ENCODE measurements around the gene ATG9A. TPM values are rescaled to one million over a fixed set of nuclear protein-coding genes. Genes with fewer than 3 reads are reported as not detected.

The ATG9A gene
- total RNA-seq, 6 donors from 2014 or later, result 40.9 to 57.7 (median 49.8) TPM

- peak overlapping the region in 1 of 4 donors; percentile 31 for H3K27ac ChIP-seq
- peaks cover 17 to 23% (median 20%) of the 10 kb centered on the region in 4 donors for H3K4me1 ChIP-seq
- H3K9me3 ChIP-seq, result no peaks in the 10 kb centered on the region
- TF ChIP-seq POLR2A (IDR thresholded peaks at IDR 0.05) (no peak), POLR2AphosphoS5 (IDR thresholded peaks at IDR 0.05) (no peak), EP300 (IDR thresholded peaks at IDR 0.05) (no peak), CTCF (IDR thresholded peaks at IDR 0.05) (no peak)
- H3K27me3 ChIP-seq, result no peaks in the 10 kb centered on the region
- DNase-seq (no peak), ATAC-seq (ENCODE audit: low FRiP score in 2 of 2) (no peak)
- WGBS, 2 donors, result 64 to 74% methylated on average over 18 of the region's 18 CpGs
- no peak overlapping the region for H3K4me3 ChIP-seq
- H3K36me3 ChIP-seq, result peaks cover 0 to 54% (median 30%) of the 10 kb centered on the region in 4 donors
Observed at GRCh38 chr2:219209236-219210195, 19.9 kb downstream of the ATG9A start.

GRCh38 chr2:219207884-219208740, 21.3 kb downstream of the ATG9A start:
- Histone ChIP-seq H3K27me3 (no peaks in the 10 kb centered on the region), H3K9me3 (no peaks in the 10 kb centered on the region), H3K4me1 (peaks cover 17 to 23% (median 20%) of the 10 kb centered on the region in 4 donors), H3K4me3 (peak overlapping the region in 2 of 4 donors; percentile 80 to 95), H3K27ac (peak overlapping the region; percentile 91 to 98 (median 96)), H3K36me3 (peaks cover 0 to 43% (median 24%) of the 10 kb centered on the region in 4 donors)
- TF ChIP-seq CTCF (IDR thresholded peaks at IDR 0.05) (no peak), POLR2A (IDR thresholded peaks at IDR 0.05) (no peak), POLR2AphosphoS5 (IDR thresholded peaks at IDR 0.05) (no peak), EP300 (IDR thresholded peaks at IDR 0.05) (no peak)
- no peak for ATAC-seq (ENCODE audit: low FRiP score in 2 of 2)
- peak in 1 of 2 donors; percentile 57 for DNase-seq
- WGBS, 2 donors, result 56 to 71% methylated on average over 17 of the region's 17 CpGs

GRCh38 chr2:219207134-219207883, 22.1 kb downstream of the ATG9A start:
- Histone ChIP-seq H3K27me3 (no peaks in the 10 kb centered on the region), H3K4me1 (peaks cover 17 to 23% (median 20%) of the 10 kb centered on the region in 4 donors), H3K27ac (peak overlapping the region; percentile 91 to 98 (median 96)), H3K9me3 (no peaks in the 10 kb centered on the region), H3K36me3 (peaks cover 0 to 35% (median 19%) of the 10 kb centered on the region in 4 donors), H3K4me3 (peak overlapping the region; percentile 73 to 97 (median 88))
- no peak for ATAC-seq (ENCODE audit: low FRiP score in 2 of 2)
- DNase-seq, result no peak
- 17 to 25% methylated on average over 13 to 21 of the region's 22 CpGs for WGBS, 2 donors
- no peak for TF ChIP-seq POLR2A (IDR thresholded peaks at IDR 0.05)
- no peak for TF ChIP-seq CTCF (IDR thresholded peaks at IDR 0.05)
- no peak for TF ChIP-seq POLR2AphosphoS5 (IDR thresholded peaks at IDR 0.05)
- TF ChIP-seq EP300 (IDR thresholded peaks at IDR 0.05), result no peak

- Histone ChIP-seq H3K9me3 (no peaks in the 10 kb centered on the region), H3K27me3 (no peaks in the 10 kb centered on the region), H3K27ac (peak within 1 kb of the TSS; percentile 91 to 98 (median 96)), H3K4me1 (peaks cover 17 to 23% (median 20%) of the 10 kb centered on the region in 4 donors), H3K36me3 (peaks cover 0 to 34% (median 19%) of the 10 kb centered on the region in 4 donors), H3K4me3 (peak within 1 kb of the TSS; percentile 73 to 97 (median 88))
- 0 to 1% methylated on average over 28 to 57 of the region's 76 CpGs for WGBS, 2 donors
- ATAC-seq (ENCODE audit: low FRiP score in 2 of 2) (peak; percentile 96 to 99), DNase-seq (peak; percentile 97 to 99)
- peak; percentile 11 to 74 (median 48) for TF ChIP-seq CTCF (IDR thresholded peaks at IDR 0.05)
- TF ChIP-seq POLR2AphosphoS5 (IDR thresholded peaks at IDR 0.05), result peak; percentile 92 to 98
- TF ChIP-seq EP300 (IDR thresholded peaks at IDR 0.05), result no peak
- peak in 3 of 4 donors; percentile 70 to 98 (median 97) for TF ChIP-seq POLR2A (IDR thresholded peaks at IDR 0.05)
Observed at GRCh38 chr2:219206328-219207133, 22.9 kb downstream of the ATG9A start, which contains the start of gene ZFAND2B. Gene ZFAND2B, plus strand, starts transcription at chr2:219206782. Its CDS starts 206 bp downstream, at chr2:219206988.
